Tibial nerve (tissue), 4 donors: ENCODE results near the gene CPXM2. TPM values are rescaled to one million over a fixed set of nuclear protein-coding genes. Genes with fewer than 3 reads are reported as not detected.

ENCODE experiments used
- DNase-seq, 2 donors: peaks; one replicate each; pipeline ENCODE4 v3.0.0-alpha.2; 2019; ENCODE audit warnings: low spot score in 2 of 2
- H3K27ac ChIP-seq, 4 donors: fragments of 200-600 bp; sonication (generic) in 3 of 4; one replicate each; pipeline ENCODE4 v1.5.1; 2017 to 2019; ENCODE audit warnings: mild to moderate bottlenecking in 1 of 4
- H3K27me3 ChIP-seq, 2 donors: fragments of 200-600 bp; sonication (generic) in 1 of 2; one replicate each; pipeline versions ENCODE4 v1.5.1 to v1.6.0; 2017 to 2019
- H3K36me3 ChIP-seq, 3 donors: fragments of 200-600 bp; sonication (generic); one replicate each; pipeline ENCODE4 v1.5.1; 2018 to 2019
- H3K4me1 ChIP-seq, 4 donors: fragments of 200-600 bp; sonication (generic) in 3 of 4; one replicate each; pipeline ENCODE4 v1.5.1; 2017 to 2019
- H3K4me3 ChIP-seq, 4 donors: fragments of 200-600 bp; sonication (generic) in 3 of 4; one replicate each; pipeline ENCODE4 v1.5.1; 2017 to 2019; ENCODE audit warnings: mild to moderate bottlenecking in 1 of 4, moderate library complexity in 1 of 4
- H3K9me3 ChIP-seq, 4 donors: fragments of 200-600 bp; sonication (generic) in 3 of 4; one replicate each; pipeline ENCODE4 v1.5.1; 2017 to 2019
- CTCF ChIP-seq, 5 experiments: fragments of 200-600 bp in 3 of 5; fragments of 450-650 bp in 2 of 5; sonication (generic) in 3 of 5; IDR thresholded peaks; one replicate each; pipeline ENCODE4 v1.5.1; 2016 to 2019; ENCODE audit warnings: antibody characterized with exemption in 5 of 5, mild to moderate bottlenecking in 3 of 5, moderate library complexity in 2 of 5
- EP300 ChIP-seq, 2 donors: sonication (generic); formaldehyde crosslinking; IDR thresholded peaks; one replicate each; pipeline ENCODE4 v1.6.1; 2017; ENCODE audit warnings: antibody characterized with exemption in 2 of 2, mild to moderate bottlenecking in 1 of 2
- POLR2A ChIP-seq, 2 donors: fragments of 450-650 bp; IDR thresholded peaks; one replicate each; pipeline ENCODE4 v1.6.1; 2017; ENCODE audit warnings: antibody characterized with exemption in 2 of 2, mild to moderate bottlenecking in 2 of 2, moderate library complexity in 2 of 2
- WGBS, 2 donors: methylation state at CpG; one replicate each; pipeline ENCODE4 v1.1.5; 2018; 5-methylcytosine and 5-hydroxymethylcytosine counted together
- total RNA-seq, 4 donors: library from RNA; depleted of rRNA; stranded (reverse); fragments of >200 nt; gene quantifications; one replicate each; pipeline ENCODE4 v1.1.0, GENCODE V29; 2016

The CPXM2 gene
- total RNA-seq, 4 donors from 2014 or later = 26.8 to 74.3 (median 37.8) TPM

GRCh38 chr10:123721441-123722049 lies 170.1 kb downstream of the CPXM2 start:
- H3K27ac ChIP-seq = no peak overlapping the region
- H3K4me3 ChIP-seq = no peak overlapping the region
- 82% methylated on average over 9 of the region's 9 CpGs for WGBS, 2 donors
- peaks cover 0 to 20% (median 0%) of the 10 kb centered on the region in 4 donors for H3K9me3 ChIP-seq
- no peak for TF ChIP-seq POLR2A (IDR thresholded peaks at IDR 0.05)
- no peak for TF ChIP-seq EP300 (IDR thresholded peaks at IDR 0.05)
- TF ChIP-seq CTCF (IDR thresholded peaks at IDR 0.05) = no peak
- no peaks in the 10 kb centered on the region for H3K27me3 ChIP-seq
- no peaks in the 10 kb centered on the region for H3K4me1 ChIP-seq
- no peak for DNase-seq
- peaks cover 0 to 5% (median 0%) of the 10 kb centered on the region in 3 donors for H3K36me3 ChIP-seq

- WGBS, 2 donors = 72 to 86% methylated on average over 3 of the region's 3 CpGs
These were observed 171.1 kb downstream of the CPXM2 start for GRCh38 chr10:123720536-123720935.

GRCh38 chr10:123718544-123719060 lies 173.0 kb downstream of the CPXM2 start:
- H3K9me3 ChIP-seq = peaks cover 0 to 20% (median 0%) of the 10 kb centered on the region in 4 donors
- TF ChIP-seq POLR2A (IDR thresholded peaks at IDR 0.05) (no peak), EP300 (IDR thresholded peaks at IDR 0.05) (no peak), CTCF (IDR thresholded peaks at IDR 0.05) (no peak)
- WGBS, 2 donors = 82 to 83% methylated on average over 4 of the region's 4 CpGs
- no peaks in the 10 kb centered on the region for H3K27me3 ChIP-seq
- H3K4me1 ChIP-seq = no peaks in the 10 kb centered on the region
- no peak overlapping the region for H3K4me3 ChIP-seq
- no peak for DNase-seq
- H3K36me3 ChIP-seq = peaks cover 0 to 5% (median 0%) of the 10 kb centered on the region in 3 donors
- no peak overlapping the region for H3K27ac ChIP-seq

More at GRCh38 chr10:123720536-123720935, 171.1 kb downstream of the CPXM2 start:
- Histone ChIP-seq H3K4me3 (no peak overlapping the region), H3K27ac (no peak overlapping the region), H3K4me1 (no peaks in the 10 kb centered on the region), H3K9me3 (peaks cover 0 to 20% (median 0%) of the 10 kb centered on the region in 4 donors), H3K27me3 (no peaks in the 10 kb centered on the region), H3K36me3 (peaks cover 0 to 5% (median 0%) of the 10 kb centered on the region in 3 donors)
- TF ChIP-seq POLR2A (IDR thresholded peaks at IDR 0.05) (no peak), EP300 (IDR thresholded peaks at IDR 0.05) (no peak), CTCF (IDR thresholded peaks at IDR 0.05) (no peak)
- DNase-seq = no peak

- 87 to 90% methylated on average over 4 of the region's 4 CpGs for WGBS, 2 donors
These were observed 174.3 kb downstream of the CPXM2 start for GRCh38 chr10:123717336-123717735.

More at GRCh38 chr10:123717336-123717735, 174.3 kb downstream of the CPXM2 start:
- no peak overlapping the region for H3K27ac ChIP-seq
- no peaks in the 10 kb centered on the region for H3K27me3 ChIP-seq
- TF ChIP-seq POLR2A (IDR thresholded peaks at IDR 0.05) (no peak), CTCF (IDR thresholded peaks at IDR 0.05) (no peak), EP300 (IDR thresholded peaks at IDR 0.05) (no peak)
- H3K4me3 ChIP-seq = no peak overlapping the region
- peaks cover 0 to 22% (median 0%) of the 10 kb centered on the region in 4 donors for H3K9me3 ChIP-seq
- H3K4me1 ChIP-seq = no peaks in the 10 kb centered on the region
- no peak for DNase-seq
- peaks cover 0 to 5% (median 0%) of the 10 kb centered on the region in 3 donors for H3K36me3 ChIP-seq
